ENCODE measurements around the gene GADD45G. TPM values are rescaled to one million over a fixed set of nuclear protein-coding genes. Genes with fewer than 3 reads are reported as not detected.

GADD45G gene
- polyA plus RNA-seq, 3 donors: 1.1 to 9.0 (median 1.3) TPM

- Histone ChIP-seq H4K20me1 (ENCODE audit: insufficient read depth, low read length) (no peaks in the 10 kb centered on the region), H3K79me2 (ENCODE audit: insufficient read depth, low read length) (no peaks in the 10 kb centered on the region), H3K4me3 (replicated peaks in 1 of 3; ENCODE audit: low read depth in 2 of 3, low read length in 3 of 3) (peak overlapping the region in 1 of 3 experiments; percentile 80), H3K27ac (ENCODE audit: low read depth in 1 of 2, low read length in 2 of 2) (no peak overlapping the region), H3K27me3 (ENCODE audit: control insufficient read depth in 2 of 2, insufficient read depth in 2 of 2, low read length in 2 of 2) (peaks cover 9 to 29% of the 10 kb centered on the region in 2 donors), H3K9me3 (replicated peaks in 1 of 2; ENCODE audit: control insufficient read depth in 1 of 2, insufficient read depth in 1 of 2, low read length in 2 of 2) (no peaks in the 10 kb centered on the region), H3K36me3 (replicated peaks in 1 of 2; ENCODE audit: control insufficient read depth in 1 of 2, insufficient read depth in 2 of 2, low read length in 2 of 2) (no peaks in the 10 kb centered on the region), H2AFZ (ENCODE audit: insufficient read depth, low read depth, low read length, poor library complexity, severe bottlenecking) (peak overlapping the region; percentile 44), H3K9ac (ENCODE audit: insufficient read depth, low read length, poor library complexity, severe bottlenecking) (no peak overlapping the region), H3K4me1 (ENCODE audit: control insufficient read depth in 1 of 2, insufficient read depth in 2 of 2, low read length in 2 of 2) (peaks cover 44 to 46% of the 10 kb centered on the region in 2 donors), H3K4me2 (replicated peaks; ENCODE audit: extremely low read depth, low read length, poor library complexity, severe bottlenecking) (peak overlapping the region; percentile 87)
- intact Hi-C loops (cut with micrococcal nuclease): loop anchor here (5.0 to 10.0 kb wide), 3 partner anchors 58 to 1261 kb away; no protein-coding TSS in a partner anchor
- WGBS (ENCODE audit: insufficient coverage): under 1% methylated on average over 52 of the region's 64 CpGs
- Mint-ChIP-seq H3K36me3 (no peaks in the 10 kb centered on the region), H3K4me1 (peaks cover 35% of the 10 kb centered on the region), H3K4me3 (peak overlapping the region; percentile 92 to 97), H3K27ac (no peak overlapping the region), H3K27me3 (ENCODE audit: low read depth in 3 of 3) (peaks cover 24 to 42% (median 30%) of the 10 kb centered on the region in 3 donors), H3K9me3 (peaks cover 0 to 6% (median 0%) of the 10 kb centered on the region in 7 donors)
- TF ChIP-seq, protein P1, sequence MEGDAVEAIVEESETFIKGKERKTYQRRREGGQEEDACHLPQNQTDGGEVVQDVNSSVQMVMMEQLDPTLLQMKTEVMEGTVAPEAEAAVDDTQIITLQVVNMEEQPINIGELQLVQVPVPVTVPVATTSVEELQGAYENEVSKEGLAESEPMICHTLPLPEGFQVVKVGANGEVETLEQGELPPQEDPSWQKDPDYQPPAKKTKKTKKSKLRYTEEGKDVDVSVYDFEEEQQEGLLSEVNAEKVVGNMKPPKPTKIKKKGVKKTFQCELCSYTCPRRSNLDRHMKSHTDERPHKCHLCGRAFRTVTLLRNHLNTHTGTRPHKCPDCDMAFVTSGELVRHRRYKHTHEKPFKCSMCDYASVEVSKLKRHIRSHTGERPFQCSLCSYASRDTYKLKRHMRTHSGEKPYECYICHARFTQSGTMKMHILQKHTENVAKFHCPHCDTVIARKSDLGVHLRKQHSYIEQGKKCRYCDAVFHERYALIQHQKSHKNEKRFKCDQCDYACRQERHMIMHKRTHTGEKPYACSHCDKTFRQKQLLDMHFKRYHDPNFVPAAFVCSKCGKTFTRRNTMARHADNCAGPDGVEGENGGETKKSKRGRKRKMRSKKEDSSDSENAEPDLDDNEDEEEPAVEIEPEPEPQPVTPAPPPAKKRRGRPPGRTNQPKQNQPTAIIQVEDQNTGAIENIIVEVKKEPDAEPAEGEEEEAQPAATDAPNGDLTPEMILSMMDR (IDR thresholded peaks at IDR 0.05): no peak
- peak in 1 of 3 donors; percentile 11 for DNase-seq
Measured at GRCh38 chr9:89603767-89604665, 796 bp upstream of the GADD45G start.

DNA sequence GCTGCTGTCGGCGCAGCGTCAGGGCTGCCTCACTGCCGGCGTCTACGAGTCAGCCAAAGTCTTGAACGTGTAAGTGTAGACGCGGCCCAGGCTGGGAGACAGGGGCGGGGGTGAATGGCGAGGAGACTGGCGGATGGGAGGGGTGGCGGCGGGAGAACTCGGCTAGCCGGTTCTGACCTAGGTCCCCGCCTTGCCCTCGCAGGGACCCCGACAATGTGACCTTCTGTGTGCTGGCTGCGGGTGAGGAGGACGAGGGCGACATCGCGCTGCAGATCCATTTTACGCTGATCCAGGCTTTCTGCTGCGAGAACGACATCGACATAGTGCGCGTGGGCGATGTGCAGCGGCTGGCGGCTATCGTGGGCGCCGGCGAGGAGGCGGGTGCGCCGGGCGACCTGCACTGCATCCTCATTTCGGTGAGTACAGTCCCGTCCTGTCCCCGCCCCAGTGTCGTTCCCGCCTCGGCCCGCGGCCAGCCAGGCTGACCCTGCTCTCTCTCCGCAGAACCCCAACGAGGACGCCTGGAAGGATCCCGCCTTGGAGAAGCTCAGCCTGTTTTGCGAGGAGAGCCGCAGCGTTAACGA is 745 bp downstream of the GADD45G start:
- H3K4me2 ChIP-seq (replicated peaks; ENCODE audit: extremely low read depth, low read length, poor library complexity, severe bottlenecking): peak overlapping the region; percentile 87
- H3K4me3 ChIP-seq (replicated peaks in 1 of 3; ENCODE audit: low read depth in 2 of 3, low read length in 3 of 3): peak overlapping the region; percentile 55 to 80 (median 62)
- Mint-ChIP-seq H3K27ac (peak overlapping the region; percentile 18 to 91 (median 72)), H3K4me3 (peak overlapping the region; percentile 92 to 97), H3K27me3 (ENCODE audit: low read depth in 3 of 3) (peaks cover 24 to 42% (median 34%) of the 10 kb centered on the region in 3 donors), H3K4me1 (peaks cover 35% of the 10 kb centered on the region), H3K9me3 (peaks cover 0 to 7% (median 0%) of the 10 kb centered on the region in 7 donors), H3K36me3 (no peaks in the 10 kb centered on the region)
- H2AFZ ChIP-seq (ENCODE audit: insufficient read depth, low read depth, low read length, poor library complexity, severe bottlenecking): peak overlapping the region; percentile 91
- peak; percentile 35 to 42 (median 39) for DNase-seq
- H3K4me1 ChIP-seq (ENCODE audit: control insufficient read depth in 1 of 2, insufficient read depth in 2 of 2, low read length in 2 of 2): peaks cover 44 to 46% of the 10 kb centered on the region in 2 donors
- H3K27ac ChIP-seq (ENCODE audit: low read depth in 1 of 2, low read length in 2 of 2): peak overlapping the region in 1 of 2 donors; percentile 65
- intact Hi-C loops (cut with micrococcal nuclease): loop anchor here in 1 of 2 donors (10.0 kb wide), 1 partner anchor 1259 kb away; no protein-coding TSS in a partner anchor
- under 1% methylated on average over 56 of the region's 57 CpGs for WGBS (ENCODE audit: insufficient coverage)
- no peaks in the 10 kb centered on the region for H4K20me1 ChIP-seq (ENCODE audit: insufficient read depth, low read length)
- peak overlapping the region; percentile 69 for H3K9ac ChIP-seq (ENCODE audit: insufficient read depth, low read length, poor library complexity, severe bottlenecking)
- peaks cover 9 to 29% of the 10 kb centered on the region in 2 donors for H3K27me3 ChIP-seq (ENCODE audit: control insufficient read depth in 2 of 2, insufficient read depth in 2 of 2, low read length in 2 of 2)
- no peaks in the 10 kb centered on the region for H3K36me3 ChIP-seq (replicated peaks in 1 of 2; ENCODE audit: control insufficient read depth in 1 of 2, insufficient read depth in 2 of 2, low read length in 2 of 2)
- TF ChIP-seq, protein P1 (IDR thresholded peaks at IDR 0.05): no peak
- H3K9me3 ChIP-seq (replicated peaks in 1 of 2; ENCODE audit: control insufficient read depth in 1 of 2, insufficient read depth in 1 of 2, low read length in 2 of 2): no peaks in the 10 kb centered on the region
- no peaks in the 10 kb centered on the region for H3K79me2 ChIP-seq (ENCODE audit: insufficient read depth, low read length)
